ENCODE measurements around the gene SHROOM1. TPM values are rescaled to one million over a fixed set of nuclear protein-coding genes. Genes with fewer than 3 reads are reported as not detected.

SHROOM1 gene
- total RNA-seq, 1 experiment from 2014 or later: 22.7 TPM

DNA sequence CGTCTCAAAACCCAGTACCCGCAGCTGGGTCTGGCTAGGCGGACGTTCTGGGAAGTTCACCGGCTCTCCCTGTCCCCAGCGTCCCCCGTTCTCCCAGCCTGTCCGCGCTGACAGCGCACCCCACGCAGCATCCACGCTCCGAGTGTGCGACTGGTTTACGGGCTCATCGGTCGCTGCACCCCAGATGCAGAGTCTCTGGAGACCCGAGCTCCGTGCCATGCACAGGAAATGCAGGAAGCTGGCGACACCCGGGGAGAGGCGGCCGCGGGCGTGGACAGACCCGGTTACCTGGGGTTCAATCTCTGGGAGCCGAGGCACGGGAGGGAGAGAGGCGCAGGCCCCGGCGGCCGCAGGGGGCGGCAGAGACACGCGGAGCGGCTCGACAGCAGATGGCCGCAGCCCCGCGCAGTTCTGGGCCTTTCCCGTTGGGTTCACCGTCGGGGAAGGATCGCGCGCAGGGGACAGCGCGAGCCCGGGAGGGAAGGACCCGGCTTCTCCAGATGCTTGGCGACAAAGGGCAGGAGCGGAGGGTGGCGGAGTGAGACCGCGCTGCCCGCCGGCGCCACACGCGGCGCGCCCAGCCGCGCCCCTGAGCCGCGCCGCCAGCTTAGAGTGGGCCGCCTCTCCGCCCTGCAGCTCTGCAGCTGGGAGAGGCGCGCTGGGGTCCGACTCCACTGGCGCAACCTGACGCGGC, 558 bp downstream of the SHROOM1 start:
- no TSS peak for BruUV-seq (replicated peaks)
- CTCF ChIA-PET: interaction anchor here (0.5 to 10.4 kb wide), 35 partner anchors 9 to 1542 kb away, joined by 3 to 211 read pairs (median 4); partner anchors contain the start of genes GDF9, LEAP2 and UQCRQ
- Mint-ChIP-seq H3K27ac (ENCODE audit: low read depth, unreplicated experiment) (peak overlapping the region; percentile 90), H3K4me3 (ENCODE audit: unreplicated experiment) (peak overlapping the region; percentile 90), H3K27me3 (ENCODE audit: insufficient read depth, unreplicated experiment) (no peaks in the 10 kb centered on the region), H3K4me1 (ENCODE audit: insufficient read depth, unreplicated experiment) (peaks cover 21% of the 10 kb centered on the region), H3K36me3 (ENCODE audit: insufficient read depth, unreplicated experiment) (peaks cover 21% of the 10 kb centered on the region), H3K9me3 (ENCODE audit: unreplicated experiment) (no peaks in the 10 kb centered on the region)
- TF ChIP-seq, protein P1, sequence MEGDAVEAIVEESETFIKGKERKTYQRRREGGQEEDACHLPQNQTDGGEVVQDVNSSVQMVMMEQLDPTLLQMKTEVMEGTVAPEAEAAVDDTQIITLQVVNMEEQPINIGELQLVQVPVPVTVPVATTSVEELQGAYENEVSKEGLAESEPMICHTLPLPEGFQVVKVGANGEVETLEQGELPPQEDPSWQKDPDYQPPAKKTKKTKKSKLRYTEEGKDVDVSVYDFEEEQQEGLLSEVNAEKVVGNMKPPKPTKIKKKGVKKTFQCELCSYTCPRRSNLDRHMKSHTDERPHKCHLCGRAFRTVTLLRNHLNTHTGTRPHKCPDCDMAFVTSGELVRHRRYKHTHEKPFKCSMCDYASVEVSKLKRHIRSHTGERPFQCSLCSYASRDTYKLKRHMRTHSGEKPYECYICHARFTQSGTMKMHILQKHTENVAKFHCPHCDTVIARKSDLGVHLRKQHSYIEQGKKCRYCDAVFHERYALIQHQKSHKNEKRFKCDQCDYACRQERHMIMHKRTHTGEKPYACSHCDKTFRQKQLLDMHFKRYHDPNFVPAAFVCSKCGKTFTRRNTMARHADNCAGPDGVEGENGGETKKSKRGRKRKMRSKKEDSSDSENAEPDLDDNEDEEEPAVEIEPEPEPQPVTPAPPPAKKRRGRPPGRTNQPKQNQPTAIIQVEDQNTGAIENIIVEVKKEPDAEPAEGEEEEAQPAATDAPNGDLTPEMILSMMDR (IDR thresholded peaks at IDR 0.05; ENCODE audit: unreplicated experiment): peak; percentile 98
- POLR2A ChIA-PET: interaction anchor here (0.6 to 10.9 kb wide), 12 partner anchors 10 to 273 kb away, joined by 3 to 176 read pairs (median 6); partner anchors contain the start of genes GDF9, KIF3A, LEAP2 and RAD50
- intact Hi-C loops (cut with micrococcal nuclease): loop anchor here (1.0 kb wide), 3 partner anchors 11 to 53 kb away; partner anchors contain the start of genes GDF9 and UQCRQ
- peak; percentile 87 for DNase-seq (ENCODE audit: unreplicated experiment)

DNA sequence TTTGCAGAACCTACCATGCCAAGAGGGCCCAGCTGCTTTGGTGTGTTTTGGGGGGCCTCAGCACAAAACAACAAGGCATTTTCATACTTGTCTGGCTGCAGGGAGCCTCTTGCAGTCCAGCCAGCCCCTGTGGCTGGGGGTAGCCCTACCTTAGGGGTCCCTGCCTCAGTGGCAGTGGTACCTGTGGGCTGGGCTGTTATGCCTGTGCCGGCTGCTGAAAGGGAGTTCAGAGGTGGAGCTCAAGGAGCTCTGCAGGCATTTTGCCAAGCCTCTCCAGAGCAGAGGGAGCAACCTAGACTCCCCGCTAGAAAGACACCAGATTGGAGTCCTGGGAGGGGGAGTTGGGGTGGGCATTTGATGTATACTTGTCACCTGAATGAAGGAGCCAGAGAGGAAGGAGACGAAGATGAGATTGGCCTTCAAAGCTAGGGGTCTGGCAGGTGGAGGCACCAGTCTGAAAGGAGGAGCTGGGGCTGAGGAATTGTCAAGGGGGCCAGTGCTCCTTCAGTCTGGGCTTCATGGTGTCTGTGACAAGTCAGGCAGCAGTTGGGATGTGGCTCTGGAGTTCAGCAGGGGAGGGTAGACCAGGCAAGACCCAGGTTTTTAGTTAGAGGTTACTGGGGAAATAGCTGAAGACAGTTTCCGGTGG, 1.5 kb downstream of the SHROOM1 start:
- intact Hi-C loops (cut with micrococcal nuclease): no loop called here
- ChIA-PET POLR2A (interaction anchor here (0.8 to 10.9 kb wide), 10 partner anchors 10 to 223 kb away, joined by 3 to 176 read pairs (median 6); partner anchors contain the start of genes GDF9, HSPA4, KIF3A and LEAP2), CTCF (interaction anchor here (0.6 to 10.4 kb wide), 31 partner anchors 9 to 382 kb away, joined by 3 to 211 read pairs (median 5); partner anchors contain the start of genes GDF9, LEAP2 and UQCRQ)
- Mint-ChIP-seq H3K4me3 (ENCODE audit: unreplicated experiment) (peak overlapping the region; percentile 90), H3K4me1 (ENCODE audit: insufficient read depth, unreplicated experiment) (peaks cover 21% of the 10 kb centered on the region), H3K36me3 (ENCODE audit: insufficient read depth, unreplicated experiment) (peaks cover 30% of the 10 kb centered on the region), H3K27ac (ENCODE audit: low read depth, unreplicated experiment) (peak overlapping the region; percentile 90), H3K27me3 (ENCODE audit: insufficient read depth, unreplicated experiment) (no peaks in the 10 kb centered on the region), H3K9me3 (ENCODE audit: unreplicated experiment) (no peaks in the 10 kb centered on the region)
- TF ChIP-seq, protein P1 (IDR thresholded peaks at IDR 0.05; ENCODE audit: unreplicated experiment): no peak
- no TSS peak for BruUV-seq (replicated peaks)
- no peak for DNase-seq (ENCODE audit: unreplicated experiment)

DNA sequence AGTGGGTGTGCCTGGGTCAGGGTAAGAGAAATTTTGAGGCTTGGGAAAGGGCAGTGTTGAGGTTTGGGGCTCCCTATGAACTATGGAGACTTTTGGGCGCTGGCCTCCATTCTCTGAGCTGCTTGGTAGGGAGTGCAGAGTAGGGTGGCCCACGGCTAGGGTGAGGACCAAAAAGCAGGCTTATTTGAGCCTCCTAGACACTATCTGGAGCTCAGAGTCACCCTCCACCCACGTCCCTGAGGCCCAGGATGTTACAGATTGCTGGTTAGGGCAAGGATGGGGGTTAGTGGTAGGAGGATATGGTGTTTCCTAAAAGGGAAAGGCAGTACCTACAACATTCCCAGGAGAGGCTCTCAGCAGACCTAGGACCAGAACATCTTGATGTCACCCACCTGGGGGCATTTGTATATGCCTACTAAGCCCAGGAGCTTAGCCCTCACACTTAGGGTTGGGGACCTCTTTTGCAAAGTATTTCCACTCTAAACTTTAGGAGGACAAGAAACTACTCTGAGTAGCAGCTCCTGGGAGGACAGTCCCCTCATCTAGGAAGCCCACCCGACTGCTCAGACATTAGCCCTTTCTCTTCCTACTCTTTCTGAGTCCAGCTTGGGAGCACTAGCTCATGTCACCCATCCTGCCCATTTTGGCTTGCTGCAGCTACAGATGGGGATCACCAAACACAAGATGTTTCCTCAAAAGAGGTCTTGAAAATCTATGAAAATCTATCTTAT, 2.3 kb downstream of the SHROOM1 start:
- Mint-ChIP-seq H3K36me3 (ENCODE audit: insufficient read depth, unreplicated experiment) (peaks cover 34% of the 10 kb centered on the region), H3K9me3 (ENCODE audit: unreplicated experiment) (no peaks in the 10 kb centered on the region), H3K4me3 (ENCODE audit: unreplicated experiment) (peak overlapping the region; percentile 90), H3K4me1 (ENCODE audit: insufficient read depth, unreplicated experiment) (peaks cover 21% of the 10 kb centered on the region), H3K27ac (ENCODE audit: low read depth, unreplicated experiment) (no peak overlapping the region), H3K27me3 (ENCODE audit: insufficient read depth, unreplicated experiment) (no peaks in the 10 kb centered on the region)
- DNase-seq (ENCODE audit: unreplicated experiment): no peak
- intact Hi-C loops (cut with micrococcal nuclease): no loop called here
- BruUV-seq (replicated peaks): TSS peak; percentile 26
- ChIA-PET CTCF (interaction anchor here (0.6 to 10.4 kb wide), 15 partner anchors 9 to 301 kb away, joined by 3 to 211 read pairs (median 12); partner anchors contain the start of genes GDF9, LEAP2 and UQCRQ), POLR2A (interaction anchor here (0.6 to 10.9 kb wide), 7 partner anchors 9 to 1538 kb away, joined by 3 to 176 read pairs (median 6); partner anchors contain the start of genes GDF9, HSPA4, KIF3A and LEAP2)
- TF ChIP-seq, protein P1 (IDR thresholded peaks at IDR 0.05; ENCODE audit: unreplicated experiment): no peak
